ENCODE data around the gene RNPC3.
"Not testable (repeated sequence)": the region's sequence is repeated elsewhere in the genome, so short reads cannot be mapped to it uniquely, and the experiment has no call there.

RNPC3 gene

DNA sequence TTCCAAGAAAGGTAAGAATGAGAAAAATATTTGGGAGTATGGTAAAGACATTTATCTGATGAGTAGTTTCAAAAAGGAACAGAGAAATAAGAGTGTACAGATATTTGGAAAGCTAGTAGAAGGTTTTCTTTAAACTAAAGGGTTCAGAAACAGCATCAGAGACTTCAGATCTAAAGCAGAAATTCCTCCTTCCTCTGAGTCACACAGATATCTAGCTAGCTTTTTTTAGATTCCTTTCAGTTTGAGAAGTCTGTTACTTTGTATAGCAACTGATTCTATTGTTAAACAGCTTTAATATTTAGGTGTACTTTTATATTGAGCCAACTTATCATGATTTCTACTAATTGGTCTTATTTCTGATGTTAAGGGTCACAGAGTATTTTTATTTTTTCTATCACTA is 50.6 kb downstream of the RNPC3 start:
- TF ChIP-seq, protein P1, sequence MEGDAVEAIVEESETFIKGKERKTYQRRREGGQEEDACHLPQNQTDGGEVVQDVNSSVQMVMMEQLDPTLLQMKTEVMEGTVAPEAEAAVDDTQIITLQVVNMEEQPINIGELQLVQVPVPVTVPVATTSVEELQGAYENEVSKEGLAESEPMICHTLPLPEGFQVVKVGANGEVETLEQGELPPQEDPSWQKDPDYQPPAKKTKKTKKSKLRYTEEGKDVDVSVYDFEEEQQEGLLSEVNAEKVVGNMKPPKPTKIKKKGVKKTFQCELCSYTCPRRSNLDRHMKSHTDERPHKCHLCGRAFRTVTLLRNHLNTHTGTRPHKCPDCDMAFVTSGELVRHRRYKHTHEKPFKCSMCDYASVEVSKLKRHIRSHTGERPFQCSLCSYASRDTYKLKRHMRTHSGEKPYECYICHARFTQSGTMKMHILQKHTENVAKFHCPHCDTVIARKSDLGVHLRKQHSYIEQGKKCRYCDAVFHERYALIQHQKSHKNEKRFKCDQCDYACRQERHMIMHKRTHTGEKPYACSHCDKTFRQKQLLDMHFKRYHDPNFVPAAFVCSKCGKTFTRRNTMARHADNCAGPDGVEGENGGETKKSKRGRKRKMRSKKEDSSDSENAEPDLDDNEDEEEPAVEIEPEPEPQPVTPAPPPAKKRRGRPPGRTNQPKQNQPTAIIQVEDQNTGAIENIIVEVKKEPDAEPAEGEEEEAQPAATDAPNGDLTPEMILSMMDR (IDR thresholded peaks at IDR 0.05; ENCODE audit: borderline replicate concordance, insufficient read depth, low read depth, low read length): no peak

DNA sequence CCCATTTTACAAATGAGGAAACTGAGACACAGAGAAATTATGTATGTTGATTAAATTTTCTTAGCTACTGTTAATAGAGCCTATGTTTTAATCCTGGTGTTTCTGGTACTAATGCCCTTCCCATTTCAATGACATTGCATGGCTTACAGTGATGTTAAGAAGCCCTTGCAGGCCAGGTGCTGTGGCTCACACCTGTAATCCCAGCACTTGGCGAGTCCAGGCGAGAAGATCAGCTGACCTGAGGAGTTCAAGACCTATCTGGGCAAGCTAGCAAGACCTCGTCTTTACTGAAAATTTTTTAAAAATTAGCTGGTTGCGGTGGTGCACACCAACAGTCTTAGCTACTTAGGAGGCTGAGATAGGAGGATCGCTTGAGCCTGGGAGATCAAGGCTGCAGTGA is 51.3 kb downstream of the RNPC3 start:
- not testable (repeated sequence) for H3K4me3 ChIP-seq (ENCODE audit: low read depth, low read length)

More for the DNA sequence above, 50.6 kb downstream of the RNPC3 start:
- H3K4me3 ChIP-seq (ENCODE audit: low read depth, low read length): no peak overlapping the region

DNA sequence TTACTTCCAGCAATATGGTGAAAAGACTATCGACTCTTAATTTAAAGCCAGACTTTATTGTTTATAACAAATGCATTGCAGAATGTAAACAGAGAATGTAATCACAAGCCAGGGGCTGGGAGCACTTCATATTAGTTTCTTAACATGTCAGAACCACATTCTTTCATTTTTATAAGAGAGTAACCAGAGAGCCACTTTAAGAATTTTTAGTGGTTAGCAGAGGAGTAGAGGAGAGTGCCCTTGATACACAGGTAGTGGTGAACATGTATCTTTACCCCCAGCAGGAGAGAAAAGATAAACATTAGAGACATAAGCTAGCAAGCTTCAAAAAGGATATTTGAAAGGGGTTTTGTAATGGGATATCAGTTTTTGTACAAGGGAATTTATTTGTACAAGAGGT is 57.0 kb downstream of the RNPC3 start:
- no peak overlapping the region for H3K4me3 ChIP-seq (ENCODE audit: low read depth, low read length)
- TF ChIP-seq, protein P1 (IDR thresholded peaks at IDR 0.05; ENCODE audit: borderline replicate concordance, insufficient read depth, low read depth, low read length): no peak

- no peak overlapping the region for H3K4me3 ChIP-seq (ENCODE audit: low read depth, low read length)
- TF ChIP-seq, protein P1 (IDR thresholded peaks at IDR 0.05; ENCODE audit: borderline replicate concordance, insufficient read depth, low read depth, low read length): no peak
These were observed 58.4 kb downstream of the RNPC3 start for GRCh38 chr1:103583887-103584286.

DNA sequence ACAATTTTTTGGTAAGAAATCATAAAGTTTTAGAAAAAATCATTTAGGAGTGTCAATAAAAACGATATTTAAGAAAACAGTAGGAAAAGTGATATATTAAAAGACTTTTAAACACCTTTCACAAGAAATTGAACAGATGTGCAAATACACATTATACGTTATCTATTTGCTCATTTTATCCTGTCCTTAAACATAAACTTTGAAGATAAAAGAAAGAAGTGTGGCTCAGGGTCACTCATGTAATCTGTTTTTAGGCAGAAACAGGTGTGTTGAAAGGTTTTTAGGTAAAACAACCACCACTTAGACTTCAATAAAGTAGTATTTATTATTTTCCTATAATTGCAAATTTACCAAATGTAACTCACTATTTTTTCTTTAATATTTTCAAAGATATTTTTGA is 59.0 kb downstream of the RNPC3 start:
- no peak overlapping the region for H3K4me3 ChIP-seq (ENCODE audit: low read depth, low read length)
- TF ChIP-seq, protein P1 (IDR thresholded peaks at IDR 0.05; ENCODE audit: borderline replicate concordance, insufficient read depth, low read depth, low read length): no peak

- not testable (repeated sequence) for H3K4me3 ChIP-seq (ENCODE audit: low read depth, low read length)
These were observed 77.2 kb downstream of the RNPC3 start for GRCh38 chr1:103602740-103603139.
